Fibroblast of lung (primary cell): ENCODE measurements around the gene CYSTM1. TPM values are rescaled to one million over a fixed set of nuclear protein-coding genes. Genes with fewer than 3 reads are reported as not detected.

Source experiments
- DNase-seq, 2 donors: peaks; one replicate each; pipeline versions ENCODE4 v3.0.0 to v3.0.0-alpha.2; 2010; ENCODE audit warnings: low read depth in 2 of 2
- H2AFZ ChIP-seq: 2 replicates; pipeline ENCODE4 v1.5.1; 2012; ENCODE audit warnings: low read length, control low read depth, inconsistent platforms
- H3K27ac ChIP-seq: 2 replicates; pipeline ENCODE4 v1.5.1; 2011; ENCODE audit warnings: low read length, control low read depth; ENCODE audit not compliant: insufficient read depth
- H3K27me3 ChIP-seq: 2 replicates; pipeline ENCODE4 v1.5.1; 2011; ENCODE audit warnings: mild to moderate bottlenecking, low read length; ENCODE audit not compliant: control insufficient read depth, insufficient read depth
- H3K36me3 ChIP-seq: 2 replicates; pipeline ENCODE4 v1.5.1; 2011; ENCODE audit warnings: low read length; ENCODE audit not compliant: control insufficient read depth, insufficient read depth
- H3K4me1 ChIP-seq: 2 replicates; pipeline ENCODE4 v1.5.1; 2011; ENCODE audit warnings: low read length; ENCODE audit not compliant: control insufficient read depth, insufficient read depth; ENCODE audit errors: extremely low read depth
- H3K4me2 ChIP-seq: 2 replicates; pipeline ENCODE4 v1.5.1; 2011; ENCODE audit warnings: low read length, control low read depth; ENCODE audit not compliant: insufficient read depth; ENCODE audit errors: extremely low read depth
- H3K4me3 ChIP-seq, 4 experiments: fragments of 200-600 bp in 1 of 4; sonication (generic) in 1 of 4; replicated peaks in 1 of 4; 2 replicates each; pipeline ENCODE4 v1.5.1; 2011 to 2016; ENCODE audit warnings: low read length in 4 of 4, low read depth in 3 of 4, mild to moderate bottlenecking in 3 of 4, control low read depth in 2 of 4, inconsistent platforms in 1 of 4, mixed read lengths in 1 of 4; ENCODE audit not compliant: insufficient read depth in 1 of 4; ENCODE audit errors: control extremely low read depth in 1 of 4
- H3K79me2 ChIP-seq: 2 replicates; pipeline ENCODE4 v1.5.1; 2012; ENCODE audit warnings: mild to moderate bottlenecking, low read length, inconsistent platforms; ENCODE audit not compliant: control insufficient read depth, insufficient read depth
- H3K9ac ChIP-seq: 2 replicates; pipeline ENCODE4 v1.5.1; 2011; ENCODE audit warnings: mild to moderate bottlenecking, low read length, control low read depth; ENCODE audit not compliant: insufficient read depth
- H3K9me3 ChIP-seq: 2 replicates; pipeline ENCODE4 v1.5.1; 2012; ENCODE audit warnings: low read depth, low read length; ENCODE audit not compliant: control insufficient read depth, insufficient read depth
- H4K20me1 ChIP-seq: 2 replicates; pipeline ENCODE4 v1.5.1; 2011; ENCODE audit warnings: low read length; ENCODE audit not compliant: control insufficient read depth, insufficient read depth; ENCODE audit errors: extremely low read depth
- EZH2 ChIP-seq: IDR thresholded peaks from 2 replicates; pipeline ENCODE4 v1.5.1; 2012; ENCODE audit warnings: low read length, control low read depth, mild to moderate bottlenecking; ENCODE audit errors: missing control alignments
- polyA plus RNA-seq, 2 donors: library from polyadenylated mRNA; depleted of rRNA in 1 of 2; stranded (reverse) in 1 of 2; unstranded in 1 of 2; fragments of >200 nt; gene quantifications; 2 replicates each; pipeline ENCODE4 v1.2.1, GENCODE V29; 2011 to 2012; ENCODE audit warnings: missing spikeins in 1 of 2
- total RNA-seq: library from RNA; depleted of rRNA; stranded (reverse); fragments of >200 nt; gene quantifications from 2 replicates; pipeline ENCODE4 v1.2.1, GENCODE V29; 2014
- TF ChIP-seq, protein P1 (sequence below), 2 donors: IDR thresholded peaks in 1 of 2; conservative IDR thresholded peaks in 1 of 2; 1 replicate in 1 of 2; 2 replicates in 1 of 2; pipeline ENCODE4 v1.5.1; 2011 to 2012; ENCODE audit warnings: low read length in 2 of 2, control low read depth in 1 of 2, inconsistent platforms in 1 of 2, low read depth in 1 of 2, mild to moderate bottlenecking in 1 of 2

The CYSTM1 gene
- total and polyA plus RNA-seq, 2 donors (not counting 1 experiment from before 2014, with no cell fraction given), result 24.3 to 35.8 TPM

- no peak for DNase-seq
- no peaks in the 10 kb centered on the region for H4K20me1 ChIP-seq
Measured at GRCh38 chr5:140151144-140152021, 23.6 kb upstream of the CYSTM1 start.

DNA sequence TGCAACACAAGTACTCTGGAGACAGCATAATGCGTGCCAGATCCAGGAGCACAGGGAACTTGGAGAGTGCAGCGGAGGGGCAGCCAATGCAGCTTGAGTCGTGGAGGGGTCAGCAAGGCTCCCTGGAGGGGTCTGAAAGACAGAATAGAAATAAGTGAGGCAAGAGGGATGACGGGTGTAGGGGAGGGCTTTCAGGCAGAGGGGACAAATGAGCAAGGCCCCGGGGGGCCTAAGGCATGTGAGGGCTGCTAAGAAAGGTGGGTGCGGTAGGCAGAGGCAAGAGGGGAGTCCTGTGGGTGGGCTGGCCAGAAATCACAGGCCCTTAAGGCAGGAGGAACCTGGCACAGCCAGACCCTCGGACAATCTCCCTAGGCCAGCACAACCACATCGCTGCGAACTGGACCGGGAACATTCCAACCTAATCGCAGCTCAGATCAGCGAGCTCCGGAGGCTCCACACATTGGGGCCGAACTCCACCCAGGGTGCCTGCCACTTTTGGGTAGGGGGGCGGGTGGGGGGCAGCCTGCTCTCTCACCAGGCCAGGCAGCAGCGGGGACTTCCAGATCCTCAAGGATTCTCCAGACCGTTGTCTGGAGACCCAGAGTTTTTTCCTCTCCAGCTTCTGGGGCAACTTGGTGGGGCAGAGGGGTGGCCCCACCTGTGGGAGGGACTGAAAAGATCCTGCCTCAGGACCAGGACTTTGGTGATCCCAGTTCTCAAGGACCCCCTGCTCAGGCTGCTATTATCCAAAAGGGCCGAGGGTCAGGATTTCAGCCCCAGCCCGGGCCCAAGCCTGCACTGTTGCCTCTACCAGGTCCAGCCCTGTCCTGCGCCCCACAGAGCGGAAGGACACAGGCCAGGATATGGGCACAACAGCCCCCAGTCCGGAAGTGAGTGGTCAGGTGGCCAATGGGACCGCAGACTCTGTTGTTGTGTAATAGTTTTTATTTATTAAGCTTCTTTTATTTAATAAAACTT, 22.7 kb upstream of the CYSTM1 start:
- Histone ChIP-seq H3K27ac (no peak overlapping the region), H3K4me1 (peaks cover 3% of the 10 kb centered on the region), H3K79me2 (no peaks in the 10 kb centered on the region), H3K9me3 (no peaks in the 10 kb centered on the region), H3K4me2 (no peak overlapping the region), H3K4me3 (no peak overlapping the region), H3K27me3 (no peaks in the 10 kb centered on the region), H3K9ac (no peak overlapping the region), H3K36me3 (no peaks in the 10 kb centered on the region), H2AFZ (no peak overlapping the region), H4K20me1 (no peaks in the 10 kb centered on the region)
- TF ChIP-seq EZH2, result no peak
- TF ChIP-seq, protein P1, sequence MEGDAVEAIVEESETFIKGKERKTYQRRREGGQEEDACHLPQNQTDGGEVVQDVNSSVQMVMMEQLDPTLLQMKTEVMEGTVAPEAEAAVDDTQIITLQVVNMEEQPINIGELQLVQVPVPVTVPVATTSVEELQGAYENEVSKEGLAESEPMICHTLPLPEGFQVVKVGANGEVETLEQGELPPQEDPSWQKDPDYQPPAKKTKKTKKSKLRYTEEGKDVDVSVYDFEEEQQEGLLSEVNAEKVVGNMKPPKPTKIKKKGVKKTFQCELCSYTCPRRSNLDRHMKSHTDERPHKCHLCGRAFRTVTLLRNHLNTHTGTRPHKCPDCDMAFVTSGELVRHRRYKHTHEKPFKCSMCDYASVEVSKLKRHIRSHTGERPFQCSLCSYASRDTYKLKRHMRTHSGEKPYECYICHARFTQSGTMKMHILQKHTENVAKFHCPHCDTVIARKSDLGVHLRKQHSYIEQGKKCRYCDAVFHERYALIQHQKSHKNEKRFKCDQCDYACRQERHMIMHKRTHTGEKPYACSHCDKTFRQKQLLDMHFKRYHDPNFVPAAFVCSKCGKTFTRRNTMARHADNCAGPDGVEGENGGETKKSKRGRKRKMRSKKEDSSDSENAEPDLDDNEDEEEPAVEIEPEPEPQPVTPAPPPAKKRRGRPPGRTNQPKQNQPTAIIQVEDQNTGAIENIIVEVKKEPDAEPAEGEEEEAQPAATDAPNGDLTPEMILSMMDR (conservative IDR thresholded peaks at IDR 0.05 in 1 of 2, IDR thresholded peaks at IDR 0.05 in 1 of 2; ENCODE audit: low read depth in 1 of 2, low read length in 2 of 2), result no peak
- DNase-seq, result no peak

More at GRCh38 chr5:140151144-140152021, 23.6 kb upstream of the CYSTM1 start:
- Histone ChIP-seq H3K36me3 (no peaks in the 10 kb centered on the region), H3K27me3 (no peaks in the 10 kb centered on the region), H3K9ac (no peak overlapping the region), H2AFZ (no peak overlapping the region), H3K9me3 (no peaks in the 10 kb centered on the region), H3K4me3 (no peak overlapping the region), H3K4me2 (no peak overlapping the region), H3K79me2 (no peaks in the 10 kb centered on the region), H3K27ac (no peak overlapping the region), H3K4me1 (no peaks in the 10 kb centered on the region)
- TF ChIP-seq, protein P1 (conservative IDR thresholded peaks at IDR 0.05 in 1 of 2, IDR thresholded peaks at IDR 0.05 in 1 of 2; ENCODE audit: low read depth in 1 of 2, low read length in 2 of 2), result no peak
- no peak for TF ChIP-seq EZH2

DNA sequence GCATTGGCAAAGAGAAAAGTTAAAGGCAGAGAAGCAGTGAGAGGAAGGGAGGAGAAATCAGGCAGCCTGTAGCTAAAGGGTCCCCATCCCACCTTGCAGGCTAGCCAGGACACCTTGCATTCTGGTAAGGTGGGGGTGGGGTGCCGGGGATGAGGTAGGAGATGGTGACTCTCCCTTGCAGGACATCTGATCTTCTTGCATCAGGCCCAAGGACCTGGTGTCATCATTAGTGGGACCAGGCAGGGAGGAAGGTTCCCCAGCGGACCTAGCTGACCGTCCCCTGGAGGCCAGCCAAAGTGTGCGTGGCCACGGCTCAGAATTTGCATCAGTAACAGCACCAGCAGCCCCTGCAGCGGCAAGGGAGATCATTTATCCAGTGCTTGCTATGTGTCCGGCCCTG, 21.7 kb upstream of the CYSTM1 start:
- no peak for TF ChIP-seq EZH2
- TF ChIP-seq, protein P1 (conservative IDR thresholded peaks at IDR 0.05 in 1 of 2, IDR thresholded peaks at IDR 0.05 in 1 of 2; ENCODE audit: low read depth in 1 of 2, low read length in 2 of 2), result no peak
- H3K4me1 ChIP-seq, result peaks cover 3% of the 10 kb centered on the region
- H3K27ac ChIP-seq, result no peak overlapping the region
- DNase-seq, result no peak
- H4K20me1 ChIP-seq, result no peaks in the 10 kb centered on the region
- no peaks in the 10 kb centered on the region for H3K36me3 ChIP-seq
- H3K9ac ChIP-seq, result no peak overlapping the region
- H3K9me3 ChIP-seq, result no peaks in the 10 kb centered on the region
- H3K4me3 ChIP-seq, result no peak overlapping the region
- no peaks in the 10 kb centered on the region for H3K27me3 ChIP-seq
- no peak overlapping the region for H3K4me2 ChIP-seq
- H2AFZ ChIP-seq, result no peak overlapping the region
- H3K79me2 ChIP-seq, result no peaks in the 10 kb centered on the region
